Measurements from ENCODE around the gene C14orf132. TPM values are rescaled to one million over a fixed set of nuclear protein-coding genes. Genes with fewer than 3 reads are reported as not detected.

Gene C14orf132
- total RNA-seq, 1 donor from 2014 or later, result 38.2 TPM

DNA sequence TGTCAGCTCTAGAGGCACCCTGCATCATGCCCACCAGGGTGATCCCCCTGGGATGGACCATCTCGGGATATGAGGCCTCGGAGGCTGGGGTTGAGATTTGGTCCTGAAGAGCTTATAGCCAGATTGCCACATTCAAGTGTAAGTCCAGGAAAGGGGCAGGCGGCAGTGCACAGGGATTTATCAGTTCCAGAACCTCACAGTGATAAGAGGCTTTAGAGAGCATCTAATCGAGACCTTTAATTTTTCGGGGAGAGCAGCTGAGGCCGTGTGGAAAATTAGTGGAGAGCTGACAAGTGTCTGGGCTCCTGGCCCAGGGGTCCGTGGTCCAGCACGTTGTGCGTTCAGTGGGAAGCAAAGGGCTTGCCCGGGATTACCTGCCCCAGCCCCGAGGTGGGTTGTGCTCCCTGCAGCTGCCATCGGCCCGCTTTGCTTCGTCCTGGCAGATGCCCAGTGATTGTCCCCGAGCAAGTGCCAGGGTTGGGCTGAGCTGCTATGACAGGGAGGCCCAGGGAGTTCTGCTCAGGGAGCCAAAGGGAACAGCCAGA lies 52.1 kb downstream of the C14orf132 start:
- Mint-ChIP-seq H3K27me3 (ENCODE audit: low read depth) (no peaks in the 10 kb centered on the region), H3K9me3 (no peaks in the 10 kb centered on the region), H3K27ac (ENCODE audit: unreplicated experiment) (no peak overlapping the region), H3K36me3 (ENCODE audit: low read depth) (peaks cover 6% of the 10 kb centered on the region), H3K4me1 (no peaks in the 10 kb centered on the region), H3K4me3 (no peak overlapping the region)
- TF ChIP-seq, protein P1, sequence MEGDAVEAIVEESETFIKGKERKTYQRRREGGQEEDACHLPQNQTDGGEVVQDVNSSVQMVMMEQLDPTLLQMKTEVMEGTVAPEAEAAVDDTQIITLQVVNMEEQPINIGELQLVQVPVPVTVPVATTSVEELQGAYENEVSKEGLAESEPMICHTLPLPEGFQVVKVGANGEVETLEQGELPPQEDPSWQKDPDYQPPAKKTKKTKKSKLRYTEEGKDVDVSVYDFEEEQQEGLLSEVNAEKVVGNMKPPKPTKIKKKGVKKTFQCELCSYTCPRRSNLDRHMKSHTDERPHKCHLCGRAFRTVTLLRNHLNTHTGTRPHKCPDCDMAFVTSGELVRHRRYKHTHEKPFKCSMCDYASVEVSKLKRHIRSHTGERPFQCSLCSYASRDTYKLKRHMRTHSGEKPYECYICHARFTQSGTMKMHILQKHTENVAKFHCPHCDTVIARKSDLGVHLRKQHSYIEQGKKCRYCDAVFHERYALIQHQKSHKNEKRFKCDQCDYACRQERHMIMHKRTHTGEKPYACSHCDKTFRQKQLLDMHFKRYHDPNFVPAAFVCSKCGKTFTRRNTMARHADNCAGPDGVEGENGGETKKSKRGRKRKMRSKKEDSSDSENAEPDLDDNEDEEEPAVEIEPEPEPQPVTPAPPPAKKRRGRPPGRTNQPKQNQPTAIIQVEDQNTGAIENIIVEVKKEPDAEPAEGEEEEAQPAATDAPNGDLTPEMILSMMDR (conservative IDR thresholded peaks at IDR 0.05), result no peak
- DNase-seq (ENCODE audit: low read depth, low spot score), result no peak

- Mint-ChIP-seq H3K9me3 (no peaks in the 10 kb centered on the region), H3K4me1 (no peaks in the 10 kb centered on the region), H3K27ac (ENCODE audit: unreplicated experiment) (no peak overlapping the region), H3K4me3 (no peak overlapping the region), H3K27me3 (ENCODE audit: low read depth) (no peaks in the 10 kb centered on the region), H3K36me3 (ENCODE audit: low read depth) (peaks cover 6% of the 10 kb centered on the region)
- DNase-seq (ENCODE audit: low read depth, low spot score), result no peak
- TF ChIP-seq, protein P1 (conservative IDR thresholded peaks at IDR 0.05), result no peak
Observed at GRCh38 chr14:96091941-96092411, 52.8 kb downstream of the C14orf132 start.

DNA sequence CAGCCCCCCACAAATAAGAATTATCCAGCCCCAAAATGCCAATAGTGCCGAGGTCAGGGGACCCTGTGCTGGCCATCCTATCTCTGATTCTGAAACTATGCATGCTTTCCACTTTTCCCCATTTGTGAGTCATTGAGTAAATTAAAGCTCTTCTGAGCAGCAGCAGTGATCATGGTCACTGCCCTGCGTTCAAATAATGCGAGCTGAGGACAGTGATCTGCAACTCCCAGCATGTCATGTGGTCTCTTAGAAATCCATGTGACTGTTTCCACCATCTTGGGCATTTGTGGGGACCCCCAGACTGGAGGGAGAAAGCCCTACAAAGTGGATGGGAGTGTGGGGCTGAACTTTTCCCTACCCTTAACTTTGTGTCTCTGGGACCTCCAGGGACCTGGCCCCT lies 53.8 kb downstream of the C14orf132 start:
- DNase-seq (ENCODE audit: low read depth, low spot score), result no peak
- H3K36me3 Mint-ChIP-seq (ENCODE audit: low read depth), result peaks cover 6% of the 10 kb centered on the region
- H3K27ac Mint-ChIP-seq (ENCODE audit: unreplicated experiment), result no peak overlapping the region
- no peaks in the 10 kb centered on the region for H3K9me3 Mint-ChIP-seq
- no peaks in the 10 kb centered on the region for H3K27me3 Mint-ChIP-seq (ENCODE audit: low read depth)
- no peaks in the 10 kb centered on the region for H3K4me1 Mint-ChIP-seq
- TF ChIP-seq, protein P1 (conservative IDR thresholded peaks at IDR 0.05), result no peak
- H3K4me3 Mint-ChIP-seq, result no peak overlapping the region

DNA sequence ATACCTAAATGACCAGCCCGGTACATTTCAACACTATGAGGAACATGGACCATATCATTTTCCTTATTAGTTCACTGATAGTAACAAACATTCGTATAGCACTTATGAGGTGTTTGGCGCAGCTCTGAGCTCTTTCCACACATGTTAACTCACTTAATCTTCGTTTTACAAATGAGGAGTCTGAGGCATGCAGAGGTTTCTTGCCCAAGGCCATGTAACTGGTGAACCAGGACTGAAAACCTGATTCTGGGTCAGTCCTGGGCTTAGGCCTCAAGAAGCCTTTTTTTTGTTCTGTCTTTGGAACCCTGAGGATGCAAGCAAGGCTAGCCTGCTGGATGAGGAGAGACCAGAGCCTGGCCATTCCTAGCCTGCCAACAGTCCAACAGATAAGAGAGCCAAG lies 55.0 kb downstream of the C14orf132 start:
- DNase-seq (ENCODE audit: low read depth, low spot score), result no peak
- TF ChIP-seq, protein P1 (conservative IDR thresholded peaks at IDR 0.05), result no peak
- Mint-ChIP-seq H3K27me3 (ENCODE audit: low read depth) (no peaks in the 10 kb centered on the region), H3K27ac (ENCODE audit: unreplicated experiment) (no peak overlapping the region), H3K9me3 (no peaks in the 10 kb centered on the region), H3K4me3 (no peak overlapping the region), H3K4me1 (no peaks in the 10 kb centered on the region), H3K36me3 (ENCODE audit: low read depth) (peaks cover 3% of the 10 kb centered on the region)

DNA sequence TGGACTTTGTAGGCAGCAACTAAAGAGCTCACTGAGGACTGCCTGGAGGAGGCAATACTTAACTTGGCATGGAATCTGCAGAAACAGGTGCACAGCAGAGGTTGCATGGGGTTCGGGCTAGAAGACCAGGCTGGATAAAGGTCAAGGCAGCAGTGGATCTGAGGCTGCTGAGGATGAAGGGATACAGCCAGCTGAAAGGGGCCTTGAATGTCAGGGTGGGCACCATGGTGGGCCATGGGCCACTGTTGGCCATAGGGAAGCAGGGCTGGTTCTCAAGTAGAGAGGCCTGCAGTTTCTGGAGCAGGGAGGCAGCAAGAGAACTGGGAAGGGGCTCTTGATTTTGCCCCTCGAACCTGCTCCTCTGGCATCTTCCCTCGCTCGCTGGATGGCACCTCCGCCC lies 55.5 kb downstream of the C14orf132 start:
- Mint-ChIP-seq H3K27ac (ENCODE audit: unreplicated experiment) (no peak overlapping the region), H3K27me3 (ENCODE audit: low read depth) (no peaks in the 10 kb centered on the region), H3K4me1 (no peaks in the 10 kb centered on the region), H3K9me3 (no peaks in the 10 kb centered on the region), H3K36me3 (ENCODE audit: low read depth) (peaks cover 3% of the 10 kb centered on the region), H3K4me3 (no peak overlapping the region)
- DNase-seq (ENCODE audit: low read depth, low spot score), result no peak
- TF ChIP-seq, protein P1 (conservative IDR thresholded peaks at IDR 0.05), result no peak
